Right lobe of liver (tissue), 6 donors: ENCODE measurements around the gene CHM. TPM values are rescaled to one million over a fixed set of nuclear protein-coding genes. Genes with fewer than 3 reads are reported as not detected.
"Not testable (repeated sequence)": the region's sequence is repeated elsewhere in the genome, so short reads cannot be mapped to it uniquely, and the experiment has no call there.

Experiments
- ATAC-seq, 4 donors: fragments of 200-7000 bp; cut with Tn5 transposase; one replicate each; pipeline ENCODE4 v1.9.1; 2020; ENCODE audit warnings: mild to moderate bottlenecking in 4 of 4, moderate library complexity in 4 of 4
- DNase-seq, 3 donors: peaks; one replicate each; pipeline ENCODE4 v3.0.0-alpha.2; 2020
- H3K27ac ChIP-seq, 3 donors: fragments of 200-600 bp; one replicate each; pipeline ENCODE4 v1.8.0; 2022
- H3K27me3 ChIP-seq, 2 donors: fragments of 200-600 bp; one replicate each; pipeline ENCODE4 v1.8.0; 2022
- H3K36me3 ChIP-seq, 4 donors: fragments of 200-600 bp; sonication (generic) in 1 of 4; one replicate each; pipeline versions ENCODE4 v1.5.1 to v1.8.0; 2017 to 2022; ENCODE audit warnings: control low read depth in 1 of 4
- H3K4me1 ChIP-seq, 4 donors: fragments of 200-600 bp; sonication (generic) in 1 of 4; one replicate each; pipeline versions ENCODE4 v1.5.1 to v1.8.0; 2017 to 2022; ENCODE audit warnings: control low read depth in 1 of 4
- H3K4me3 ChIP-seq, 3 donors: fragments of 200-600 bp; one replicate each; pipeline ENCODE4 v1.8.0; 2022
- H3K9me3 ChIP-seq, 4 donors: fragments of 200-600 bp; sonication (generic) in 1 of 4; one replicate each; pipeline versions ENCODE4 v1.5.1 to v1.8.0; 2017 to 2022; ENCODE audit warnings: control low read depth in 1 of 4
- POLR2A ChIP-seq: fragments of 450-650 bp; IDR thresholded peaks from one replicate; pipeline ENCODE4 v1.6.1; 2017; ENCODE audit warnings: antibody characterized with exemption, mild to moderate bottlenecking
- WGBS: methylation state at CpG from one replicate; pipeline ENCODE4 v1.1.6; 2018; ENCODE audit warnings: low coverage, low lambda C conversion rate; ENCODE audit not compliant: insufficient coverage; ENCODE audit errors: missing lambda C conversion rate; 5-methylcytosine and 5-hydroxymethylcytosine counted together
- intact Hi-C, 2 donors: fragments of 100-400 bp; cut with DNase I; formaldehyde crosslinking; loops; one replicate each; pipeline versions ENCODE4 v1.11.2 to v1.14.1; 2022
- total RNA-seq, 6 experiments: library from RNA; depleted of rRNA in 2 of 6; stranded (reverse); fragments of >200 nt in 2 of 6; fragmentation: NEBNext Ultra II Directional in 3 of 6; extraction: Animal tissue kit (Norgen Biotek cat#: 25700) in 3 of 6; gene quantifications; one replicate each; pipeline versions ENCODE4 v1.1.0 to v1.2.4, GENCODE V29; 2016 to 2023
- TF ChIP-seq, protein P1 (sequence below), 4 donors: fragments of 200-600 bp in 3 of 4; fragments of 450-650 bp in 1 of 4; IDR thresholded peaks; one replicate each; pipeline versions ENCODE4 v1.5.1 to v1.8.0; 2016 to 2022; ENCODE audit warnings: antibody characterized with exemption in 4 of 4, mild to moderate bottlenecking in 2 of 4
- donor health status: DM: no; HTN: yes; CAD: no.
- donor health status: DM: no; HTN: no; CAD: no.
- donor health status: DM: no; HTN: no; CAD: no.
- donor health status: DM: no; HTN: yes; CAD: no.
- donor health status: DM: no; HTN: yes; CAD: no.

The CHM gene
- total RNA-seq, 6 experiments from 2014 or later: 8.1 to 13.6 (median 9.1) TPM

GRCh38 chrX:86033385-86033784 lies 14.0 kb downstream of the CHM start:
- Histone ChIP-seq H3K27ac (peak overlapping the region in 1 of 3 donors; percentile 24), H3K9me3 (no peaks in the 10 kb centered on the region), H3K4me1 (no peaks in the 10 kb centered on the region), H3K36me3 (no peaks in the 10 kb centered on the region), H3K27me3 (no peaks in the 10 kb centered on the region), H3K4me3 (no peak overlapping the region)
- no peak for TF ChIP-seq POLR2A
- TF ChIP-seq, protein P1, sequence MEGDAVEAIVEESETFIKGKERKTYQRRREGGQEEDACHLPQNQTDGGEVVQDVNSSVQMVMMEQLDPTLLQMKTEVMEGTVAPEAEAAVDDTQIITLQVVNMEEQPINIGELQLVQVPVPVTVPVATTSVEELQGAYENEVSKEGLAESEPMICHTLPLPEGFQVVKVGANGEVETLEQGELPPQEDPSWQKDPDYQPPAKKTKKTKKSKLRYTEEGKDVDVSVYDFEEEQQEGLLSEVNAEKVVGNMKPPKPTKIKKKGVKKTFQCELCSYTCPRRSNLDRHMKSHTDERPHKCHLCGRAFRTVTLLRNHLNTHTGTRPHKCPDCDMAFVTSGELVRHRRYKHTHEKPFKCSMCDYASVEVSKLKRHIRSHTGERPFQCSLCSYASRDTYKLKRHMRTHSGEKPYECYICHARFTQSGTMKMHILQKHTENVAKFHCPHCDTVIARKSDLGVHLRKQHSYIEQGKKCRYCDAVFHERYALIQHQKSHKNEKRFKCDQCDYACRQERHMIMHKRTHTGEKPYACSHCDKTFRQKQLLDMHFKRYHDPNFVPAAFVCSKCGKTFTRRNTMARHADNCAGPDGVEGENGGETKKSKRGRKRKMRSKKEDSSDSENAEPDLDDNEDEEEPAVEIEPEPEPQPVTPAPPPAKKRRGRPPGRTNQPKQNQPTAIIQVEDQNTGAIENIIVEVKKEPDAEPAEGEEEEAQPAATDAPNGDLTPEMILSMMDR (IDR thresholded peaks at IDR 0.05): no peak
- intact Hi-C loops: no loop called here
- DNase-seq (no peak), ATAC-seq (peak in 2 of 4 donors; percentile 28 to 51)

- H3K27ac ChIP-seq: no peak overlapping the region
- no peak for TF ChIP-seq POLR2A
- TF ChIP-seq, protein P1 (IDR thresholded peaks at IDR 0.05): no peak
- DNase-seq: no peak
- H3K9me3 ChIP-seq: no peaks in the 10 kb centered on the region
- H3K36me3 ChIP-seq: no peaks in the 10 kb centered on the region
- H3K4me3 ChIP-seq: no peak overlapping the region
- H3K27me3 ChIP-seq: no peaks in the 10 kb centered on the region
- intact Hi-C loops: no loop called here
- no peaks in the 10 kb centered on the region for H3K4me1 ChIP-seq
- ATAC-seq: no peak
- WGBS: 27% methylated on average over 2 of the region's 2 CpGs
Observed at GRCh38 chrX:86028681-86029080, 18.7 kb downstream of the CHM start.

- H3K36me3 ChIP-seq: no peaks in the 10 kb centered on the region
- no peaks in the 10 kb centered on the region for H3K9me3 ChIP-seq
- DNase-seq (no peak), ATAC-seq (no peak)
- no peaks in the 10 kb centered on the region for H3K27me3 ChIP-seq
- intact Hi-C loops: no loop called here
- H3K4me3 ChIP-seq: no peak overlapping the region
- H3K4me1 ChIP-seq: no peaks in the 10 kb centered on the region
- TF ChIP-seq, protein P1 (IDR thresholded peaks at IDR 0.05): no peak
- no peak for TF ChIP-seq POLR2A
- no peak overlapping the region for H3K27ac ChIP-seq
Observed at GRCh38 chrX:86023811-86024210, 23.5 kb downstream of the CHM start.

DNA sequence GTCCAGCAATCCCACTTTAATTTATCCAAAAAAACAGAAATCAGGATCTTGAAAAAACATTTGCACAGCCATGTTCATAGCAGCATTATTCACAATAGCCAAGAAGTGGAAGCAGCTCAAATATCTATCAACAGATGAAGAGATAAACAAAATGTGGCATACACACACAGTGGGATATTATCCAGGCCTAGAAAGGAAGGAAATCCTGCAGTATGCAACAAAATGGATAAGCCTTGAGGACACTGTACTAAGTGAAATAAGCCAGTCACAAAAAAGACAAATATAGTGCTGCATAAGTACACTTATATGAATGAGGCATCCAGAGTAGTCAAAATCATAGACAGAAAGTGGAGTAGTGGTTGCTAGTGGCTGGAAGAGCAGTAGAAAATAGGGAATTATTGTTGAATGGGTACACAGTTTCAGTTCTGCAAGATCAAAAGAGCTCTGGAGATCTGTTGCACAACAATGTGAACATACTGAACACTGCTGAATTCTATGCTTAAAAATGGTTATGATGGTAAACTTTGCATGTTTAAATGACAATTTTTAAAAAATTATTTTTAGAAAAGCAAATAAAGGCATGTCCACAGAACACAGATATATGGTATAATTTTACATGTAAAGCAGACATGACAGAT lies 25.6 kb downstream of the CHM start:
- ATAC-seq: peak in 2 of 4 donors; percentile 48
- DNase-seq: no peak
- Histone ChIP-seq H3K36me3 (no peaks in the 10 kb centered on the region), H3K27ac (no peak overlapping the region), H3K27me3 (no peaks in the 10 kb centered on the region), H3K4me1 (no peaks in the 10 kb centered on the region), H3K4me3 (no peak overlapping the region), H3K9me3 (no peaks in the 10 kb centered on the region)
- no peak for TF ChIP-seq POLR2A
- TF ChIP-seq, protein P1 (IDR thresholded peaks at IDR 0.05): no peak
- intact Hi-C loops: no loop called here

DNA sequence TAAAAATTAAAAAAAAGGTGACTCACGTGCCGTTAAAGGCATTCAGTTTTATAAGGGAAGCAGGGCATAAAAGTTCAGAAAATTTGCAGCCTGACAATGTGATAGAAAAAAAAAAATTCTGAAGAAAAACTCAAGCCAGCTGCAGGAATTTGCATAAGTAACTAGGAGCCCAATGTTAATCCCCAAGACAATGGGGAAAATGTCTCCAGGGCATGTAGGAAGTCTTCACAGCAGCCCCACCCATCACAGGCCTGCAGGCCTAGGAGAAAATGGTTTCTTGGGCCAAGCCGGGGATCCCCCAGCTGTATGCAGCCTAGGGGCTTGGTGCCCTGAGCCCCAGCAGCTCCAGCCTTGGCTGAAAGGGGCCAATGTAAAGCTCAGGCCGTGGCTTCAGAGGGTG lies 31.2 kb downstream of the CHM start:
- no peak for ATAC-seq
- 87% methylated on average over 3 of the region's 4 CpGs for WGBS
- no peak for DNase-seq
- no peaks in the 10 kb centered on the region for H3K9me3 ChIP-seq
- H3K27ac ChIP-seq: no peak overlapping the region
- H3K4me3 ChIP-seq: no peak overlapping the region
- no peaks in the 10 kb centered on the region for H3K27me3 ChIP-seq
- TF ChIP-seq, protein P1 (IDR thresholded peaks at IDR 0.05): no peak
- no peak for TF ChIP-seq POLR2A
- no peaks in the 10 kb centered on the region for H3K4me1 ChIP-seq
- intact Hi-C loops: no loop called here
- no peaks in the 10 kb centered on the region for H3K36me3 ChIP-seq

GRCh38 chrX:86014959-86015358 lies 32.4 kb downstream of the CHM start:
- H3K36me3 ChIP-seq, H3K4me3 ChIP-seq, intact Hi-C loops, DNase-seq, H3K4me1 ChIP-seq, ATAC-seq, H3K9me3 ChIP-seq, H3K27me3 ChIP-seq, H3K27ac ChIP-seq: not testable (repeated sequence)
- WGBS: 79% methylated on average over 4 of the region's 4 CpGs
